Activated T-helper 1 cell treated with anti-CD3 and anti-CD28 coated beads, Interleukin-2, amount 50 U/mL, for 16 hours (primary cell): Measurements from ENCODE around the gene ZNF577.
"Not testable (repeated sequence)": the region's sequence is repeated elsewhere in the genome, so short reads cannot be mapped to it uniquely, and the experiment has no call there.

Experiments
- DNase-seq, 2 donors: peaks; one replicate each; pipeline ENCODE4 v3.0.0-alpha.2; 2020; ENCODE audit warnings: low read depth in 1 of 2, low spot score in 1 of 2

The ZNF577 gene

DNA sequence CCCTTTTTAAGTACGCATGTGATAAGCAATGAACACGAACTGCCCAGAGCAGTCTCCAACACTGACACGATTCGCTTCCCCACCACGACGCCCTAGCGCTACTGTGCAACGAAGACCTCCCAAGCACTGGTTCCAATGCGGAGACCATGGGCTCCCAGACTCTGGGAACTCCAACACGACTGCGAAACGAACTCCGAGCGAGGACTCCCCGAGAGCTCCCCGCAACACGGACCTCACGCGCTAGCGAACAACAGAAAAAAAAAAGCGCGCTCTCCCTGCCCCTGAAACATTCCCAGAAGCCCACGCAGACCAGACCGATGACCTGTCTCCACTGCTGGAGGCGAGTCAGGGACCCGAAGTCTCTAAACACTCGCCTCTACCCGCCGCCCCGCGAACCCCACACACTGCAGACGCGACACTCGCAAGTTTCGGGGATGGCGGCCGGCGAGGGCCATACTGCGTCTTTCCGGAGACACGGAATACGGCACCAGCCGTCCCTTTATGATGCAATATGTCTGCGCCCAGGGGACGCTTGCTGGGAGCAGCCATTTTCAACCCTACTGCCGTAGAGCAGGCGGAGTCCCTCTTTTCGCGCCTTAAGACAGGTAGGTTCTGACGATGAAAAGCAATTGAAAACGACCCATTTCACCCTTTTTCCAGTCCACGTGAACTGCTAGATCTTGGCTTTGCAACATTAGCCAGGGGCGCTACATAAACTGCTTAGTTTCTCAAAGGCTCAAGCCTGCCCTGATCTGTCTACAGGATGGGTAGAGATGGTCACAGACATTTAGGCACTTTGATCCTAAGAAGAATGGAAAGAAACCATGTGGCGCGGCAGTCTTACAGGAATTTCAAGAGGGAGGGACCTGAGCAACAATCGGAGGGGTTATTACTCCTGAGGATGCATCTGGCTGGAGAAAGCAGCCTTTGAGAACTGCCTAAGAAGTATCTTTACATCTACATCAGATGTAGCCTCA lies at the start of gene ZNF577:
Gene ZNF577 (minus strand): TSS at position 430 of the 977 bp plus-strand sequence. CDS start 7,569 bp downstream, outside the sequence.
- DNase-seq: peak; percentile 18 to 44

DNA sequence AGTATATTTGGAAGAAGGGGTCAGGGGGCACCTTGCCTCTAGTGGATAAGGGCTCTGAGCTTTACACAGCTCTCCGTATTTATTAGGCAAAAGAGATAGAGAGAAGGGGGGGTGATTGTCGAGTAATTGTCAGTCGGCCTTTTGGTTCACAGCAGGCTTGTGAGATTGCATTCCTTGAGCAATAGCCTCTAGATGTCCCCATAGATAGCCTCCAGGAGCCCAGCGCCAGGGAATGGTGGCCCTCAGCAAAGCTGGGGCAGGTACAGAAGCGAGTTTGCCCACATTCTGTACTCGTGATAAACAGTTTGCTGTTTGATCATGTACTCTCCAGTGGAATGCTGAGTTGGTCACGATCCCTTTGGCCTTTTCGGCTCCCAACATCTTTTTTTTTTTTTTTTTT lies 44.2 kb upstream of the ZNF577 start:
- DNase-seq: no peak

DNA sequence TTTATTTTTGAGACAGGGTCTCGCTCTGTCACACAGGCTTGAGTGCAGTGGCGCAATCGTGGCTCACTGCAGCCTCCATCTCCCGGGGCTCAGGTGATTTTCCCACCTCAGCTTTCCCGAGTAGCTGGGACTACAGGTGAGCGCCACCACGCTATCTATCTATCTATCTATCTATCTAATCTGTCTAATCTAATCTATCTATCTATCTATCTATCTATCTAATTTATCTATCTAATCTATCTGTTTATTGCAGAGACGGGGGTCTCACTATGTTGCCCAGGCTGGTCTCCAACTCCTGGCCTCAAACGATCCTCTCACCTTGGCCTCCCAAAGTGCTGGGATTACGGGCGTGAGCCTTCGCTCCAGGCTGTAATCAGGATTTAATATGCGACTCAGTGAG lies 40.1 kb upstream of the ZNF577 start:
- DNase-seq: no peak

DNA sequence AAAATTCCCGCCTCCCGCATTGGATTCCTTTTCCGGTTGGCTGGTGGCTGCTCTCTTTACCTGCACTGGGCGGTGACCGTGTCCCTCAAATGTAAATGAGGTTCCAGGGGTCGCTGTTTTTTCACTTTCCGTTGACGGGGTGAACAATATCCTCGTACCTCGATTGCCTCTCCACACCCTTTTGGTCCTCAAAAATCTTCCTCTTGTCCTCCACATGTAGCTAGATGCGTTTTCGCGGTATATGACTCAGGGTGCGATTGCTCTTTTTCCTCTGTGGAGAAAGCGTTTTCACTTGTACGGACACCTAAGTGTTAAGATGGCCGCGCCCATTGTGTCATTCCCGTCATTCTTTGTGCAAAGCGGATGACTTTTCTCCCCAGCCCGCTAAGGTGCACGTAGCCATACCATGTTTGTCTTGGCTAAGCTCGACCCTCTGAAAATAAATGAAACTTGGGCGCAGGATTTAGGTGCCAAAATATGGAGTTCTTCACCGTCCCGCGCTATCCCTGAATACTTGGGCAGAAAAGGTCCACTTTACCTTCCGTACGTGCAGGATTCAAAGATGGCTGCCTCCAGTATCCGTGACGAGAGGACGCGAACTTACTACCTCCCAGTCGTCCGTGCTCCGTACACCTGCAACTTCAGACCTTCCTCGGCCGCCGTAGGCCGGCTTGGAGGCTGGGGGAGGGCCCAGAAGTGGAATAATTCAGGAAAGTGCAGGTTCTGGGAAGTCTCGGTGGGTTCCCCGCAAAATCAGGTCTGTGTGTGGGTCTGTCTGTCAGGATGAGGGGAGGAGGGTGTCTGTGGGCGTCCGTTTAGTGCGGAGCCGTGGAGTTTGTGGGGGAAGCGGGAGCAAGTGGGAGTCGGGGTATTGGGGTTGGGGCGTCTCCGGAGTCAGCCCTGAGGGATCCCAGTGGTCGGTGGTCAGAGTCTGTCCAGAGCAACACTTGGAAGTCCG lies 39.3 kb upstream of the ZNF577 start, which contains the start of gene ZNF613:
Gene ZNF613 (plus strand): TSS at position 689 of the 958 bp plus-strand sequence. CDS start 8,749 bp downstream, outside the sequence.
- DNase-seq: peak; percentile 64

DNA sequence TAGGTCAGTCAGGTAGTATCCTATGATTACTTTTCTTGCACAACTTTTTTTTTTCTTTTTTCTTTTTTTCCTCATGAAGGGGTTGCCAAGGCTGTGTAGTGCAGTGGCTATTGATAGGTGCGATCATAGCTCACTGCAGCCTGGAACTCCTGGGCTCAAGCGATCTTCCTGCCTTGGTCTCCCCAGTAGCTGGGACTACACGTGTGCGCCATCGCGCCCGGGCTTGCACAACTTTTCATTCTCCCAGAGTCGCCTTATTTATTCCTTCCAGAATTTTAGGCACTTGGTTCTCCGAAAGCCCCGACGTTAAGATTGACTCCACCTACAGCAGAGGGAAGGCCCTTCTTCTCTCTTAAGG lies 38.7 kb upstream of the ZNF577 start:
- no peak for DNase-seq

DNA sequence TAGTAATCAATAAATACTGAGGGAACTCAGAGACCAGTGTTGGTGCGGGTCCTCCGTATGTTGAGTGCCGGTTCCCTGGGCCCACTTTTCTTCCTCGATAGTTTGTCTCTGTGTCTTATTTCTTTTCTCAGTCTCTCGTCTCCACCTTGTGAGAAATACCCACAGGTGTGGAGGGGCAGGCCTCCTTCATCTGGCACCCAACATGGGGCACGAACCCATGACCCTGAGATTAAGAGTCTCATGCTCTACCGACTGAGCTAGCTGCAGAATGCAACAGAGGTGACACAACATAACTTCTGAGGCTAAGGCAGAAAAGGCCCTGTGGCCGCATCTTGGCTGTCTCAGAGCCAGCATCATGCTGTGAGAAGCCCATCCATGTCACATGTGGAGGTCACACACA lies 34.2 kb upstream of the ZNF577 start:
- no peak for DNase-seq

DNA sequence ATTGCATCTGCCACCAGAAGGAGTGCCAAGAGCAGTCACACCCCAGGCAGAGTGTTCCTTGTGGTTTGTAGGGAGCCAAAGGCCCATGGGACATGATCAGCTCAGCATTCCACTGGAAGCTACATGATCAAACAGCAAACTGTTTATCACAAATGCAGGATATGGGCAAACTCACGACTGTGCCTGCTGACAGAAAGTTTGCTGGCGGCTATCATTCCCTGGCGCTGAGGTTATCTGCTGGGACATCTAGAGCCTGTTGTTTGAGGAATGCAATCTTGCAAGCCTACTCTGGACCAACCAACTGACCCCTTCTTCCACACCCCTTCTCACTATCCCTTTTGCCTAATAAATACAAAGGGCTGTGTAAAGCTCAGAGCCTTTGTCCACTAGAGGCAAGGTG lies 31.9 kb upstream of the ZNF577 start:
- DNase-seq: no peak

DNA sequence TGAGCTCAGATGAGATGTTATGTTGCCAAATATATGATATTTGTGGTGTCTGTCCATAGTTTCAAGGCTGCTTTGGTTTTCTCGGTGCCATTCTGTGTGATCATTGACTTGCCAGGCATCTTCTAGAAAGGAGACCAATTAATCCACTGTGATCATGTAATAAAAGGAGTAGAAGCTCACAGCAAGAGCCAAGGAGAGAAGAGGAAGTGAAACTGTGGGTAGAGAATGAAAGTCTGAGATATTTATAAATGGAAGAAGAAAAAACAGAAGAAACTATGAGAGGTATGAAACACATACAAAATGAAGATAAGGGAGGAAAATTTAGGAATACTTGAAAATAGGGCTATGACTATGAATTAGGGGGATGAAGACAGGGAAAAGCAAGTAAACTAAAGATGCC lies 28.4 kb upstream of the ZNF577 start:
- no peak for DNase-seq

DNA sequence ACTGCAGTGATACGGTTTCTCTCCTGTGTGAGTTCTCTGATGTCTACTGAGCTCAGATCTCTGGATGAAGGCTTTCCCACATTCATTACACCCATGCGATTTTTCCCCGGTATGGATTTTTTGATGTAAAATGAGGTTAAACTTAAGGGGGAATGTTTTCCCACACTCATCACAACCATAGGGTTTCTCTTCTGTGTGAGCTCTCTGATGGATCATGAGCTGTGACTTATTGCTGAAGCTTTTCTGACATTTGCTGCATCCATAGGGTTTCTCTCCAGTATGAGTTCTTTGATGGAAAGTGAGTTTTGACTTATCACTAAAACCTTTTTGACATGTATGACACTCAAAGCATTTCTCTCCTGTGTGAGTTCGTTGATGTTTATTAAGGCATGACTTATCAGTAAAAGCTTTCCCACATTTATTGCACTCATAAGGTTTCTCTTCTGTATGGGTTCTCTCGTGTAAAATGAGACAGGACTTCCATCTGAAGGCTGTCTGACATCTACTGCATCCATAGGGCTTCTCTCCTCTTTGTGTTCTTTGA lies 27.6 kb upstream of the ZNF577 start:
- DNase-seq: no peak

DNA sequence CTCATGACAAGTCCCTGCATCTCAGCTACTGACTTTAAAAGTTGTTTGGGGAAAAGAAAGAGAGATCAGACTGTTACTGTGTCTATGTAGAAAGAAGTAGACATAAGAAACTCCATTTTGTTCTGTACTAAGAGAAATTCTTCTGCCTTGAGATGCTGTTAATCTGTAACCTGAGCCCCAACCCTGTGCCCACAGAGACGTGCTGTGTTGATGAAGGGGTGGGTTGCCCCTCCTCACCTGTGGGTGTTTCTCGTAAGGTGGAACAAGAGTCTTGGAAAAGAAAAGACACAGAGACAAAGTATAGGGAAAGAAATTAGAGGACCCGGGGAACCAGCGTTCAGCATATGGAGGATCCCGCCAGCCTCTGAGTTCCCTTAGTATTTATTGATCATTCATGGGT lies 20.2 kb upstream of the ZNF577 start:
- DNase-seq: not testable (repeated sequence)

DNA sequence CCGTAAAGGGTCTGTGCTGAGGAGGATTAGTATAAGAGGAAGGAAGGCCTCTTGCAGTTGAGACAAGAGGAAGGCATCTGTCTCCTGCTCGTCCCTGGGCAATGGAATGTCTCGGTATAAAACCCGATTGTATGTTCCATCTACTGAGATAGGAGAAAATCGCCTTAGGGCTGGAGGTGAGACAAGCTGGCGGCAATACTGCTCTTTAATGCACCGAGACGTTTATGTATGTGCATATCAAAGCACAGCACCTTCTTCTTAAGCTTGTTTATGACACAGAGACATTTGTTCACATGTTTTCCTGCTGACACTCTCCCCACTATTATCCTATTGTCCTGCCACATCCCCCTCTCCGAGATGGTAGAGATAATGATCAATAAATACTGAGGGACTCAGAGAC lies 18.4 kb upstream of the ZNF577 start:
- not testable (repeated sequence) for DNase-seq

DNA sequence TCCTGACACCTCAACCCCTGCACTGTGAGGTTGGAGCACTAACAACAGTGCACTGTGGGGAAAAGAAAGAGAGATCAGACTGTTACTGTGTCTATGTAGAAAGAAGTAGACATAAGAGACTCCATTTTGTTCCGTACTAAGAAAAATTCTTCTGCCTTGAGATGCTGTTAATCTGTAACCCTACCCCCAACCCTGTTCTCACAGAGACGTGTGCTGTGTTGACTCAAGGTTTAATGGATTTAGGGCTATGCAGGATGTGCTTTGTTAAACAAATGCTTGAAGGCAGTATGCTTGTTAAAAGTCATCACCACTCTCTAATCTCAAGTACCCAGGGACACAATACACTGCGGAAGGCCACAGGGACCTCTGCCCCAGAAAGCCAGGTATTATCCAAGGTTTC lies 17.9 kb upstream of the ZNF577 start:
- not testable (repeated sequence) for DNase-seq

DNA sequence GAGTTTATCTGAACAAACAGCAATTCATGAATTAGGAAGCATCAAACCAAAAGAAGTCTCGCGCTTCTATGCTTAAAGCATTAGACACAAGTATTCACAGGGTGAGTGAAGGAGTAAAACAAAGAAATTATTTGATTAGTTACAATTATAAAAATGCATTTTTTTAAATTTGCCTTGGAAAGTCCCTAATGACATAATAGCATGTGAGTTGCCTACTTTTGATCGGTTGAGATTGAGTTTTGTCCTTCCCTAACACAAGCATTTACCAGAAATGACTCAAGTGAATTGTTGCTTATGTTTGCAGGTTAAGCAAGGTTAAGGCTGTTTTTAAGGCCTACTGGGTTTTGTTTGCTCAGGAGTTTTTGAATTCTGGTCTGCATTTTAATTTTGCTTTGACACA lies 17.5 kb upstream of the ZNF577 start:
- no peak for DNase-seq

DNA sequence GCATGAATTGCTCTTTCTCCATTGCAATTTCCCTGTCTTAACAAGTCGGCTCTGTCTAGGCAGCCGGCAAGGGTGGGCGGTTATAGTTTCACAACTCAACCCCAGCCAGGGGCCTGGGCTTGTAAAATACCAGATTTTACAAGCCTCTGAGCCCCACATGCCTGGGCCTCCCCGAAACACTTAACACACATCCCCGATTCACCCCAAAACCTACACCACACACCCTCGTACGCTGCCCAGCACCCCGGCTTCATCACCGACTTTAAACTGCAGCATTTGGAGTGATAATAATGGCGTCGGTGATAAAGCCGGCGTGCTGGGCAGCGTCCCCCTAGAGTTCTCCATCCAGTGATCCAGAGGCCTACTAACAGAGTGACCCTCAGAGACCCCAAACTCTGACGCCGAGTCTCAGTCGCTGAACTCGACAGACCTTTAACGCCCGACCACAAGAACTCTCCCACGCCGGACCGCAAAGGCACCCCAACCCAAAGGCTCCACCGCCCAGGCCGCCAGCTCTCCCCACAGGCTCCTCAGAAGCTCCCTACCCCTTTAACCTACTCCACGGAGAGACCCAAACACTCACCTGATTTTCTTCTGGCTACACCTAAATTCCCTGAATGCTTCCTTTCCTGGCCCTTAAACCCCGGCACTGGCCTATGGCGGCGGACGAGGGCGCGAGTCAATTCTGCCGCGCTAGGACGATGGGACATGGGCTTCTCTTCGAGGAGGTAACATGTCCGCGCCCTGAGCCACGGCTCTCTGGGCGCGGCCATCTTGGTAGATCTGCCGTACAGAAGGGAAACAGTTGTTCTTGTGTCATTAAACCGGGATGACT lies 16.8 kb upstream of the ZNF577 start, which contains the start of gene ZNF649:
Gene ZNF649 (minus strand): TSS at position 687 of the 835 bp plus-strand sequence. CDS start 4,910 bp downstream, outside the sequence.
- DNase-seq: peak; percentile 56 to 63

DNA sequence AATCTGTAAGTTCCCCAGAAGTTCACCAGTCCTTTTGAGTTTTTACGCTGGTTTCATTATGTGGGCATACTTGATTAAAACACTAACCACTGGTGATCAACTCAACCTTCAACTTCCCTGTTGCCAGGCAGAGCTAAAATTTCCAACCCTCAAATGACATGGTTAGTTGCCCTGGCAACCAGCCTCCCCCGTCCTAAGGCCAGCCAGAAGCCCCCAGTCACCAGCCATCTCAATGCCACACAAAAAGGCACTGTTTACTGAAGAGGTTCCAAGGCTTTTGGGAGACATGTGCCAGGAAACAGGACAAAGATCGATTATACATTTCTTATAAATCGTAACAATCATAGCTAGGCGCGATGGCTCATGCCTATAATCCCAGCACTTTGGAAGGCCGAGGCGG lies 15.4 kb upstream of the ZNF577 start:
- DNase-seq: no peak

DNA sequence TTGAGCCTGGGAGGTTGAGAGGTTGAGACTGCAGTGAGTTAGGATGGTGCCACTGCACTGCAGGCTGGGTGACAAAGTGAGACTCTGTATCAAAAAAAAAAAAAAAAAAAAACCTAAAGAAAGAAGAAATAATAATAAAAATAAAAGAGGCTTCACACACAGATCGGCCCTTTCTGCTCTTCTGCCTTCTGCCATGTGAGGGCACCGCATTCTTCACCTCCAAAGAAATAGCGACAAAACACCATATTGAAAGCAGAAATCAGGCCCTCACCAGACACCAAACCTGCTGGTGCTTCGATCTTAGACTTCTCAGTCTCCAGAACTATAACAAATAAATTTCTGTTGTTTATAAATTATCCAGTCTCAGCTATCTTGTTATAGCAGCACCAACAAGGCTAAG lies 14.1 kb upstream of the ZNF577 start:
- no peak for DNase-seq

DNA sequence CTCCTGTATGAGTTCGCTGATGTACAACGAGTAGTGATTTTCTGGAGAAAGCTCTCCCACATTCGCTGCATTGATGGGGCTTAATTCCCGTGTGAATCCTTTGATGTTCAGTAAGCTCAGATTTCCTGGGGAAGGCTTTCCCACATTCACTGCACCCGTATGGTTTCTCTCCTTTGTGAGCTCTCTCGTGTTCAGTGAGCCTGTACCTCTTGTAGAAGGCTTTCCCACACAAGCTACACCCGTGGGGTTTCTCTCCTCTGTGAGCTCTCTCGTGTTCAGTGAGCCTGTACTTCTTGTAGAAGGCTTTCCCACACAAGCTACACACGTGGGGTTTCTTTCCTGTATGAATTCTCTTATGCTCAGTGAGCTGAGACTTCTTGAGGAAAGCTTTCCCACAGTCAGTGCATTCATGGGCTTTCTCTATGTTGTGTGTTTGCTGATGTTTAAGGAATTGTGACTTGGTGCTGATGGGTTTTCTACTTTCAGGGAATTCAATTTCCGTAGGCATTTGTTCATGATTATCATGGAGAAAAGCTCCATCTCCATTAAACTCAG lies 3.5 kb upstream of the ZNF577 start:
- no peak for DNase-seq

DNA sequence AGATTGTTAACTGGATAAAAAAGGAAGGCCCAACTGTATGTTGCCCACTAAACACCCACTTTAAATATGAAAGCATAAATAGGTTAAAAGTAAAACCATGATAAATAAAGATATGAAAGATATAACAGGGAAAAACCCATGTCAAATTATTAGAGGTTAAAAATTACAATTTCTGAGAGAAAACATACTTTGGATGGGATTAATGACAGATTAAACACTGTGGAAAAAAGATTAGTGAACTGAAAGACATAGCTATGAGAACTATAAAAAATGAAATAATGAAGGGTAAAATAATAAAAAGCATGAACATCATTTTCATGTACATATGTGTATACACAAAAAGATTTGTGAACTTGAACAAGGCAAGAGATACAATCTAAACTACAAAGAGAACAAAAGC lies 2.2 kb upstream of the ZNF577 start:
- DNase-seq: no peak

DNA sequence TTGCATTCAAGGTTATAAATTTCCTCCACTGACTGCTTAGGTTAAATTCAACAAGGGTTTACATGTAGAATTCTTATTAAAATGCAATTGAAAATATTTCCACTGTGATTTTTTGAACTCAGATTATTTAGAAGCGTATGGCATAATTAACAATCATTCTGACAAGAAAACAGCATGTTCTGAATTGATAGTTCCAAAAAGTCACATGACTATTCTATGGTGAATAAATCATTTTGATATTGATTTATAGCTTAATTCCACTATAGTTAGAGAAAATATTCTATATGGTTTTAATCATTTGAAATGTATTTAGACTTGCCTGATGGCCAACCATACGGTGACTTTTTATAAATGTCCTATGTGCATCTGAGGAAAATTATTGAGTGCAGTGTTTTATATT lies 3.0 kb downstream of the ZNF577 start:
- DNase-seq: no peak

DNA sequence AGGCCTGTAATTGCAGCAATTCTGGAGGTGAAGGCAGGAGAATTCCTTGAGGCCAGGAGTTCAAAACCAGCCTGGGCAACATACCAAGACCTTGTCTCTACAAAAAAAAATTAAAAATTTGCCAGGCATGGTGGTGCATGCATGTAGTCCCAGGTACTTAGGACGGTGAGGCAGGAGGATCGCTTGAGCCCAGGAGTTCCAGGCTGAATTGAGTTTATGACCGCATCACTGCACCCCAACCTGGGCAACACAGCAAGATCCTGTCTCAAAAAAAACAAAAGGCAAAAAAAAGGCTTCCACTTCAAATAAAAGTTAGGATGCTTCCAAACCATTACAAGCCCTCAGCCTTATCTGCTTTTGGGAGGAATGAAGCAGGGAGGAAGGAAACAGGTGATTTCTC lies 5.2 kb downstream of the ZNF577 start:
- no peak for DNase-seq
